ENCODE data around the gene ITGB7. TPM values are rescaled to one million over a fixed set of nuclear protein-coding genes. Genes with fewer than 3 reads are reported as not detected.
A peak's percentile ranks its signal among the peaks of the same experiment; 100 is the strongest.

The ITGB7 gene
- total and polyA plus RNA-seq, 9 of the 15 experiments (the other 6 are each of a cell fraction or from before 2014, with no cell fraction given), result 0.06 to 2.0 (median 0.67) TPM

- no peak; the same call in 1 of the 2 replicates for TF ChIP-seq EP400 (IDR thresholded peaks at IDR 0.05)
- peak; percentile 37 to 47; a peak in 2 of 4 replicates for TF ChIP-seq KDM1A (IDR thresholded peaks at IDR 0.05)
- TF ChIP-seq HSF4 (CRISPR knock-in tag; IDR thresholded peaks at IDR 0.05; ENCODE audit: borderline replicate concordance), result no peak
- no peak for TF ChIP-seq MXI1 (IDR thresholded peaks at IDR 0.05; ENCODE audit: low read depth, low read length)
- TF ChIP-seq, protein P1, sequence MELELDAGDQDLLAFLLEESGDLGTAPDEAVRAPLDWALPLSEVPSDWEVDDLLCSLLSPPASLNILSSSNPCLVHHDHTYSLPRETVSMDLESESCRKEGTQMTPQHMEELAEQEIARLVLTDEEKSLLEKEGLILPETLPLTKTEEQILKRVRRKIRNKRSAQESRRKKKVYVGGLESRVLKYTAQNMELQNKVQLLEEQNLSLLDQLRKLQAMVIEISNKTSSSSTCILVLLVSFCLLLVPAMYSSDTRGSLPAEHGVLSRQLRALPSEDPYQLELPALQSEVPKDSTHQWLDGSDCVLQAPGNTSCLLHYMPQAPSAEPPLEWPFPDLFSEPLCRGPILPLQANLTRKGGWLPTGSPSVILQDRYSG (tag; conservative IDR thresholded peaks at IDR 0.05; ENCODE audit: low read depth), result no peak
- TF ChIP-seq ZNF263 (CRISPR knock-in tag; IDR thresholded peaks at IDR 0.05; ENCODE audit: borderline replicate concordance), result no peak
- TF ChIP-seq, protein P2, sequence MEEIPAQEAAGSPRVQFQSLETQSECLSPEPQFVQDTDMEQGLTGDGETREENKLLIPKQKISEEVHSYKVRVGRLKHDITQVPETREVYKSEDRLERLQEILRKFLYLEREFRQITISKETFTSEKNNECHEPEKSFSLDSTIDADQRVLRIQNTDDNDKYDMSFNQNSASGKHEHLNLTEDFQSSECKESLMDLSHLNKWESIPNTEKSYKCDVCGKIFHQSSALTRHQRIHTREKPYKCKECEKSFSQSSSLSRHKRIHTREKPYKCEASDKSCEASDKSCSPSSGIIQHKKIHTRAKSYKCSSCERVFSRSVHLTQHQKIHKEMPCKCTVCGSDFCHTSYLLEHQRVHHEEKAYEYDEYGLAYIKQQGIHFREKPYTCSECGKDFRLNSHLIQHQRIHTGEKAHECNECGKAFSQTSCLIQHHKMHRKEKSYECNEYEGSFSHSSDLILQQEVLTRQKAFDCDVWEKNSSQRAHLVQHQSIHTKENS (CRISPR knock-in tag; IDR thresholded peaks at IDR 0.05), result no peak
- TF ChIP-seq SRSF7 (optimal IDR thresholded peaks at IDR 0.05; ENCODE audit: low read depth, low read length), result no peak
- no peak for TF ChIP-seq RBM17 (IDR thresholded peaks at IDR 0.05; ENCODE audit: borderline replicate concordance, low read depth, low read length)
- no peak for TF ChIP-seq ZNF24 (IDR thresholded peaks at IDR 0.05)
- no peak for TF ChIP-seq PRMT5 (CRISPR knock-in tag; IDR thresholded peaks at IDR 0.05)
- TF ChIP-seq PHF8 (IDR thresholded peaks at IDR 0.05; ENCODE audit: borderline replicate concordance, low read length), result no peak
- TF ChIP-seq, protein P3, sequence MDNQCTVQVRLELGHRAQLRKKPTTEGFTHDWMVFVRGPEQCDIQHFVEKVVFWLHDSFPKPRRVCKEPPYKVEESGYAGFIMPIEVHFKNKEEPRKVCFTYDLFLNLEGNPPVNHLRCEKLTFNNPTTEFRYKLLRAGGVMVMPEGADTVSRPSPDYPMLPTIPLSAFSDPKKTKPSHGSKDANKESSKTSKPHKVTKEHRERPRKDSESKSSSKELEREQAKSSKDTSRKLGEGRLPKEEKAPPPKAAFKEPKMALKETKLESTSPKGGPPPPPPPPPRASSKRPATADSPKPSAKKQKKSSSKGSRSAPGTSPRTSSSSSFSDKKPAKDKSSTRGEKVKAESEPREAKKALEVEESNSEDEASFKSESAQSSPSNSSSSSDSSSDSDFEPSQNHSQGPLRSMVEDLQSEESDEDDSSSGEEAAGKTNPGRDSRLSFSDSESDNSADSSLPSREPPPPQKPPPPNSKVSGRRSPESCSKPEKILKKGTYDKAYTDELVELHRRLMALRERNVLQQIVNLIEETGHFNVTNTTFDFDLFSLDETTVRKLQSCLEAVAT (IDR thresholded peaks at IDR 0.05), result peak in 1 of 2 experiments; percentile 91; a peak in 2 of 4 replicates
- no peak for TF ChIP-seq KAT8 (IDR thresholded peaks at IDR 0.05; ENCODE audit: low read depth)
- TF ChIP-seq POLR2G (IDR thresholded peaks at IDR 0.05; ENCODE audit: low read depth, low read length), result no peak
- TF ChIP-seq ZNF407 (IDR thresholded peaks at IDR 0.05; ENCODE audit: low read depth), result no peak
- TF ChIP-seq JUN (IDR thresholded peaks at IDR 0.05; ENCODE audit: borderline replicate concordance, low read depth, low read length), result no peak
- no peak for TF ChIP-seq JUN (CRISPR knock-in tag; IDR thresholded peaks at IDR 0.05; ENCODE audit: borderline replicate concordance)
Observed at GRCh38 chr12:53201177-53201541, 5.9 kb downstream of the ITGB7 start (continued).
